ENCODE results near the gene SPTLC2.

DNA sequence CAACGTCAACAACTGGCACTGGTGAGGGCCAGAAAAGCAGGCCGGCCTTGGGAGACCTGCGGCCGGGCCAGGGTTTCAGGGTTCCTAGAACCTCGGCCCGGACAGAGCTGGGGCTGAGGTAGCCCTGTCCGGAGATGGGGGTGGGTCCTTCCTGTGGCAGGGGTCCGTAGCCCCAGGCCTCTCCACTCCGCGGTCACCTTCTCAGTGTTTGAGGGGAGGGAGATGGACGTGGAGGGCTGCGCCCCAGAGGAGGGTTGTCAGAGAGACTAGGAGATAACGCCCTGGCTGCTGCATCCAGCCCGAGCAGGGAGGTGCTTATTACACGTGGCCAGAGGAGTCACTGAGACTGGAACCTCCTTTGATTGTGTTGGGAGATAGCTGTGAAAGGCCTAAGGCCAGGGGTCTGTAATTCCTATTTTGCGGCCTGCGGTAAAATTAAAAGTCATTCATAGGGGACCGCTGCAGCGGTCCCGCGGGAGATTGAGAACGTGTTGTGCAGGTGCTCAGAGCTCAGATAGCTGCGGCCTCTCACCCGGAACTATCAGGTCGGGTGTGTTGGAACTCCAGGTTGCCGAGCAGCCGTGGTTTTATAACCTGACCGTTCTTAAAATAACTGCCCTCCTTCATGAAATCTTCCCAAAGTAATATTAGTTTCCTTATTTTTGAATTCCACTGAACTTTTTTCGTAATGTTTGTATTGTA lies 158.0 kb downstream of the SPTLC2 start:
- TF ChIP-seq NFIC (IDR thresholded peaks at IDR 0.05) = no peak
- TF ChIP-seq CEBPB (IDR thresholded peaks at IDR 0.05) = no peak
- TF ChIP-seq YY1 (IDR thresholded peaks at IDR 0.05; ENCODE audit: low read depth) = no peak
- TF ChIP-seq CREB1 (IDR thresholded peaks at IDR 0.05; ENCODE audit: low read depth) = no peak
- TF ChIP-seq, protein P1, sequence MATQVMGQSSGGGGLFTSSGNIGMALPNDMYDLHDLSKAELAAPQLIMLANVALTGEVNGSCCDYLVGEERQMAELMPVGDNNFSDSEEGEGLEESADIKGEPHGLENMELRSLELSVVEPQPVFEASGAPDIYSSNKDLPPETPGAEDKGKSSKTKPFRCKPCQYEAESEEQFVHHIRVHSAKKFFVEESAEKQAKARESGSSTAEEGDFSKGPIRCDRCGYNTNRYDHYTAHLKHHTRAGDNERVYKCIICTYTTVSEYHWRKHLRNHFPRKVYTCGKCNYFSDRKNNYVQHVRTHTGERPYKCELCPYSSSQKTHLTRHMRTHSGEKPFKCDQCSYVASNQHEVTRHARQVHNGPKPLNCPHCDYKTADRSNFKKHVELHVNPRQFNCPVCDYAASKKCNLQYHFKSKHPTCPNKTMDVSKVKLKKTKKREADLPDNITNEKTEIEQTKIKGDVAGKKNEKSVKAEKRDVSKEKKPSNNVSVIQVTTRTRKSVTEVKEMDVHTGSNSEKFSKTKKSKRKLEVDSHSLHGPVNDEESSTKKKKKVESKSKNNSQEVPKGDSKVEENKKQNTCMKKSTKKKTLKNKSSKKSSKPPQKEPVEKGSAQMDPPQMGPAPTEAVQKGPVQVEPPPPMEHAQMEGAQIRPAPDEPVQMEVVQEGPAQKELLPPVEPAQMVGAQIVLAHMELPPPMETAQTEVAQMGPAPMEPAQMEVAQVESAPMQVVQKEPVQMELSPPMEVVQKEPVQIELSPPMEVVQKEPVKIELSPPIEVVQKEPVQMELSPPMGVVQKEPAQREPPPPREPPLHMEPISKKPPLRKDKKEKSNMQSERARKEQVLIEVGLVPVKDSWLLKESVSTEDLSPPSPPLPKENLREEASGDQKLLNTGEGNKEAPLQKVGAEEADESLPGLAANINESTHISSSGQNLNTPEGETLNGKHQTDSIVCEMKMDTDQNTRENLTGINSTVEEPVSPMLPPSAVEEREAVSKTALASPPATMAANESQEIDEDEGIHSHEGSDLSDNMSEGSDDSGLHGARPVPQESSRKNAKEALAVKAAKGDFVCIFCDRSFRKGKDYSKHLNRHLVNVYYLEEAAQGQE (IDR thresholded peaks at IDR 0.05; ENCODE audit: low read depth) = no peak
- TF ChIP-seq EGR1 (IDR thresholded peaks at IDR 0.05) = no peak
- TF ChIP-seq TCF12 (IDR thresholded peaks at IDR 0.05; ENCODE audit: low read depth) = no peak
